GM12878 (cell line): ENCODE measurements around the gene DNAJC9. TPM values are rescaled to one million over a fixed set of nuclear protein-coding genes. Genes with fewer than 3 reads are reported as not detected.

Experiments
- ATAC-seq: fragments of 200-7000 bp; cut with Tn5 transposase; 3 replicates; pipeline ENCODE4 v1.9.1; 2020; ENCODE audit warnings: mild to moderate bottlenecking, moderate library complexity
- BruUV-seq: library from RNA; stranded (reverse); fragments of 400-500 nt; replicated peaks from 2 replicates; lab custom pipeline; 2021; lab: Mats Ljungman, UMichigan
- CTCF ChIA-PET: fragments of 300-600 bp; sonication (Branson Sonifier 250); formaldehyde crosslinking; extraction: SDS; loops from one replicate; lab custom pipeline; 2021; ENCODE audit warnings: inconsistent platforms; lab: Yijun Ruan, JAX
- POLR2A ChIA-PET: fragments of 350-600 bp; formaldehyde crosslinking; extraction: SDS; loops from one replicate; lab custom pipeline; 2021; ENCODE audit warnings: inconsistent platforms; lab: Charles Lee
- RAD21 ChIA-PET: fragments of 300-600 bp; sonication (Branson Sonifier 250); formaldehyde crosslinking; loops from one replicate; lab custom pipeline; 2023; ENCODE audit warnings: antibody characterized with exemption; ENCODE audit not compliant: unreplicated experiment; lab: Charles Lee
- SMC1A ChIA-PET: fragments of 300-600 bp; sonication (Branson Sonifier 250); formaldehyde crosslinking; loops from one replicate; lab custom pipeline; 2023; ENCODE audit not compliant: unreplicated experiment, uncharacterized antibody; lab: Charles Lee
- DNase-seq: peaks from one replicate; pipeline ENCODE4 v3.0.0-alpha.2; 2011; ENCODE audit warnings: low read depth, low spot score
- FAIRE-seq: peaks from 3 replicates; lab custom pipeline; 2011; peaks lifted over from hg19 to GRCh38; lab: Jason Lieb, UNC
- H2AFZ ChIP-seq: 2 replicates; pipeline ENCODE4 v1.6.0; 2011; ENCODE audit warnings: low read depth, low read length, control low read depth; ENCODE audit not compliant: control insufficient read depth
- H3K27ac ChIP-seq: 2 replicates; pipeline ENCODE4 v1.5.1; 2011; ENCODE audit warnings: control low read depth; ENCODE audit not compliant: control insufficient read depth, insufficient read depth
- H3K27me3 ChIP-seq, 2 experiments: replicated peaks in 1 of 2; 2 replicates each; pipeline versions ENCODE4 v1.6.0 to v1.6.1; 2011; ENCODE audit warnings: low read length in 1 of 2; ENCODE audit not compliant: control insufficient read depth in 2 of 2, insufficient read depth in 2 of 2
- H3K36me3 ChIP-seq, 2 experiments: 2 replicates each; pipeline ENCODE4 v1.5.1; 2011; ENCODE audit warnings: low read length in 1 of 2; ENCODE audit not compliant: control insufficient read depth in 2 of 2, insufficient read depth in 2 of 2
- H3K4me1 ChIP-seq: 2 replicates; pipeline ENCODE4 v1.6.1; 2011; ENCODE audit warnings: mild to moderate bottlenecking, low read length, moderate library complexity, mixed read lengths; ENCODE audit not compliant: control insufficient read depth, insufficient read depth
- H3K4me2 ChIP-seq: 2 replicates; pipeline ENCODE4 v1.6.0; 2011; ENCODE audit warnings: control low read depth; ENCODE audit not compliant: control insufficient read depth, insufficient read depth
- H3K4me3 ChIP-seq: fragments of 200-600 bp; sonication (generic); 2 replicates; pipeline ENCODE4 v1.5.1; 2016
- H3K79me2 ChIP-seq: 2 replicates; pipeline ENCODE4 v1.6.0; 2011; ENCODE audit warnings: low read length; ENCODE audit not compliant: control insufficient read depth, insufficient read depth
- H3K9ac ChIP-seq: 2 replicates; pipeline ENCODE4 v1.8.0; 2011; ENCODE audit warnings: low read length, control low read depth, mixed read lengths; ENCODE audit not compliant: control insufficient read depth, insufficient read depth
- H3K9me3 ChIP-seq: replicated peaks from 3 replicates; pipeline ENCODE4 v1.5.1; 2011; ENCODE audit warnings: mild to moderate bottlenecking, low read length; ENCODE audit not compliant: control insufficient read depth, insufficient read depth
- H4K20me1 ChIP-seq: 2 replicates; pipeline ENCODE4 v1.6.0; 2011; ENCODE audit not compliant: control insufficient read depth, insufficient read depth
- BCL3 ChIP-seq: IDR thresholded peaks from 2 replicates; pipeline ENCODE4 v1.6.1; 2011; ENCODE audit warnings: borderline replicate concordance, low read depth, mild to moderate bottlenecking, moderate library complexity, low read length; ENCODE audit not compliant: insufficient read depth, poor library complexity, severe bottlenecking
- BRCA1 ChIP-seq: IDR thresholded peaks from 2 replicates; pipeline ENCODE4 v1.6.1; 2011; ENCODE audit warnings: low read depth, low read length, improper control_type of control experiment
- CHD2 ChIP-seq: IDR thresholded peaks from 2 replicates; pipeline ENCODE4 v1.6.1; 2011; ENCODE audit warnings: low read depth, low read length, improper control_type of control experiment, borderline replicate concordance
- CHD4 ChIP-seq: fragments of 200-600 bp; sonication (generic); IDR thresholded peaks from 2 replicates; pipeline ENCODE4 v1.6.1; 2016; ENCODE audit warnings: mild to moderate bottlenecking
- DPF2 ChIP-seq: fragments of 450-650 bp; IDR thresholded peaks from 2 replicates; pipeline ENCODE4 v1.6.1; 2017; ENCODE audit warnings: mild to moderate bottlenecking
- E2F4 ChIP-seq: IDR thresholded peaks from 2 replicates; pipeline ENCODE4 v1.6.1; 2012; ENCODE audit warnings: low read depth, low read length, improper control_type of control experiment
- FOS ChIP-seq: IDR thresholded peaks from 3 replicates; pipeline ENCODE4 v1.6.1; 2011; ENCODE audit warnings: borderline replicate concordance; ENCODE audit not compliant: insufficient read length; ENCODE audit errors: extremely low read depth
- MYB ChIP-seq: fragments of 150-350 bp; IDR thresholded peaks from 2 replicates; pipeline ENCODE4 v1.6.1; 2014; ENCODE audit warnings: mild to moderate bottlenecking, low read depth, low read length, borderline replicate concordance
- PAX5 ChIP-seq: IDR thresholded peaks from 2 replicates; pipeline ENCODE4 v1.6.1; 2011; ENCODE audit warnings: low read depth, low read length, borderline replicate concordance
- POLR2AphosphoS5 ChIP-seq: IDR thresholded peaks from 2 replicates; pipeline ENCODE4 v1.6.1; 2011; ENCODE audit warnings: mild to moderate bottlenecking, low read length, inconsistent platforms
- RAD51 ChIP-seq: fragments of 450-650 bp; IDR thresholded peaks from 2 replicates; pipeline ENCODE4 v1.6.1; 2016; ENCODE audit warnings: moderate library complexity, mild to moderate bottlenecking, inconsistent platforms
- RUNX3 ChIP-seq: IDR thresholded peaks from 2 replicates; pipeline ENCODE4 v1.6.1; 2012; ENCODE audit warnings: low read length, inconsistent platforms
- SIN3A ChIP-seq: IDR thresholded peaks from 2 replicates; pipeline ENCODE4 v1.6.1; 2012; ENCODE audit warnings: low read depth, low read length, improper control_type of control experiment
- SMAD1 ChIP-seq: fragments of 450-650 bp; IDR thresholded peaks from 2 replicates; pipeline ENCODE4 v1.6.1; 2018; ENCODE audit warnings: mild to moderate bottlenecking, low read depth; ENCODE audit not compliant: partially characterized antibody
- ZBTB33 ChIP-seq: fragments of 450-650 bp; IDR thresholded peaks from 2 replicates; pipeline ENCODE4 v1.6.1; 2017; ENCODE audit warnings: mild to moderate bottlenecking
- WGBS: methylation state at CpG from one replicate; pipeline ENCODE4 v1.1.6; 2016; ENCODE audit warnings: low lambda C conversion rate; ENCODE audit not compliant: insufficient replicate concordance, insufficient coverage; ENCODE audit errors: missing lambda C conversion rate; 5-methylcytosine and 5-hydroxymethylcytosine counted together
- in situ Hi-C: fragments of 300-500 bp; cut with MboI; formaldehyde crosslinking; loops from 9 replicates; pipeline ENCODE4 v1.14.3; 2018; ENCODE audit warnings: mixed read lengths
- intact Hi-C: fragments of 100-400 bp; cut with micrococcal nuclease; formaldehyde crosslinking; loops from one replicate; pipeline ENCODE4 v1.14.2; 2022; ENCODE audit not compliant: unreplicated experiment
- polyA plus RNA-seq, 11 experiments: library from polyadenylated mRNA; depleted of rRNA in 4 of 11; unstranded in 6 of 11; stranded (reverse) in 5 of 11; fragments of >200 nt; fragmentation: Nextera tagmentation in 4 of 11; fragmentation: Illumina TruSeq in 1 of 11; extraction: Ambion mirVana in 4 of 11; extraction: Trizol in 1 of 11; gene quantifications; 1 replicate in 1 of 11; 2 replicates in 10 of 11; pipeline versions ENCODE4 v1.2.1 to v1.2.3, GENCODE V29; 2011 to 2016; ENCODE audit warnings: inconsistent platforms in 2 of 11, missing spikeins in 2 of 11, low read depth in 1 of 11
- total RNA-seq, 4 experiments: library from RNA; depleted of rRNA in 3 of 4; stranded (reverse); fragments of >200 nt in 3 of 4; fragmentation: Illumina TruSeq in 1 of 4; extraction: Trizol in 1 of 4; gene quantifications; 2 replicates each; pipeline versions ENCODE4 v1.2.1 to v1.2.3, GENCODE V29; 2013 to 2021

DNAJC9 gene
- total and polyA plus RNA-seq, 10 of the 15 experiments (the other 5 are each of a cell fraction or from before 2014, with no cell fraction given): 15.0 to 72.9 (median 41.8) TPM

GRCh38 chr10:73209705-73210104 is 37.4 kb downstream of the DNAJC9 start:
- SMC1A ChIA-PET: no interaction called here
- Histone ChIP-seq H2AFZ (no peak overlapping the region), H3K9me3 (no peaks in the 10 kb centered on the region), H3K4me2 (no peak overlapping the region), H3K36me3 (no peaks in the 10 kb centered on the region; a peak in 1 of 4 replicates), H3K27ac (no peak overlapping the region), H3K4me3 (no peak overlapping the region), H3K9ac (no peak overlapping the region), H3K27me3 (no peaks in the 10 kb centered on the region), H4K20me1 (no peaks in the 10 kb centered on the region), H3K4me1 (no peaks in the 10 kb centered on the region), H3K79me2 (no peaks in the 10 kb centered on the region)
- WGBS: 95% methylated on average over 1 of the region's 1 CpG
- ATAC-seq: no peak
- no peak for FAIRE-seq
- in situ Hi-C loops: no loop called here
- CTCF ChIA-PET: interaction anchor here (1.5 kb wide), 1 partner anchor 11 kb away, joined by 3 read pairs; no protein-coding TSS in a partner anchor
- BruUV-seq: no TSS peak
- TF ChIP-seq BCL3 (peak; percentile 66), SMAD1 (no peak)
- DNase-seq: no peak
- RAD21 ChIA-PET: no interaction called here
- intact Hi-C loops: no loop called here
- POLR2A ChIA-PET: no interaction called here

- no peaks in the 10 kb centered on the region for H3K79me2 ChIP-seq
- no peak for DNase-seq
- H2AFZ ChIP-seq: no peak overlapping the region
- H4K20me1 ChIP-seq: no peaks in the 10 kb centered on the region
- no peaks in the 10 kb centered on the region for H3K4me1 ChIP-seq
- no peak overlapping the region for H3K27ac ChIP-seq
- ChIA-PET CTCF (no interaction called here), POLR2A (no interaction called here), RAD21 (no interaction called here), SMC1A (interaction anchor here (1.5 kb wide), 1 partner anchor 39 kb away, joined by 3 read pairs; the partner anchor contains the start of gene DNAJC9)
- no peak for FAIRE-seq
- H3K4me2 ChIP-seq: no peak overlapping the region
- no peaks in the 10 kb centered on the region for H3K9me3 ChIP-seq
- in situ Hi-C loops (no loop called here), intact Hi-C loops (no loop called here)
- WGBS: 98% methylated on average over 2 of the region's 2 CpGs
- H3K36me3 ChIP-seq: no peaks in the 10 kb centered on the region
- H3K27me3 ChIP-seq: no peaks in the 10 kb centered on the region
- no peak overlapping the region for H3K9ac ChIP-seq
- no peak for ATAC-seq
- BruUV-seq: no TSS peak
- no peak overlapping the region for H3K4me3 ChIP-seq
- TF ChIP-seq BRCA1: no peak
- no peak for TF ChIP-seq POLR2AphosphoS5
- TF ChIP-seq DPF2: no peak
- TF ChIP-seq E2F4: no peak
- no peak for TF ChIP-seq FOS
- TF ChIP-seq PAX5: no peak
- no peak for TF ChIP-seq MYB
- TF ChIP-seq CHD2: no peak
- TF ChIP-seq RAD51: no peak
- TF ChIP-seq ZBTB33: no peak
- TF ChIP-seq SIN3A: no peak
- TF ChIP-seq CHD4: no peak
- no peak for TF ChIP-seq RUNX3
Measured at GRCh38 chr10:73207883-73208282, 39.2 kb downstream of the DNAJC9 start.
